GM12878 (cell line): ENCODE results near the gene TNFAIP2. TPM values are rescaled to one million over a fixed set of nuclear protein-coding genes. Genes with fewer than 3 reads are reported as not detected.

ENCODE experiments used
- EP300 ChIP-seq, 2 experiments: fragments of 150-350 bp in 1 of 2; IDR thresholded peaks; 2 replicates each; pipeline ENCODE4 v1.6.1; 2011 to 2012; ENCODE audit warnings: low read depth in 2 of 2, low read length in 2 of 2, borderline replicate concordance in 1 of 2, improper control_type of control experiment in 1 of 2, inconsistent platforms in 1 of 2; ENCODE audit not compliant: control insufficient read depth in 1 of 2
- RAD51 ChIP-seq: fragments of 450-650 bp; IDR thresholded peaks from 2 replicates; pipeline ENCODE4 v1.6.1; 2016; ENCODE audit warnings: moderate library complexity, mild to moderate bottlenecking, inconsistent platforms
- polyA plus RNA-seq, 11 experiments: library from polyadenylated mRNA; depleted of rRNA in 4 of 11; unstranded in 6 of 11; stranded (reverse) in 5 of 11; fragments of >200 nt; fragmentation: Nextera tagmentation in 4 of 11; fragmentation: Illumina TruSeq in 1 of 11; extraction: Ambion mirVana in 4 of 11; extraction: Trizol in 1 of 11; gene quantifications; 1 replicate in 1 of 11; 2 replicates in 10 of 11; pipeline versions ENCODE4 v1.2.1 to v1.2.3, GENCODE V29; 2011 to 2016; ENCODE audit warnings: inconsistent platforms in 2 of 11, missing spikeins in 2 of 11, low read depth in 1 of 11
- total RNA-seq, 4 experiments: library from RNA; depleted of rRNA in 3 of 4; stranded (reverse); fragments of >200 nt in 3 of 4; fragmentation: Illumina TruSeq in 1 of 4; extraction: Trizol in 1 of 4; gene quantifications; 2 replicates each; pipeline versions ENCODE4 v1.2.1 to v1.2.3, GENCODE V29; 2013 to 2021
- TF ChIP-seq, protein P1 (sequence below): fragments of 150-350 bp; IDR thresholded peaks from 2 replicates; pipeline ENCODE4 v1.6.1; 2016; ENCODE audit warnings: low read depth, low read length
- TF ChIP-seq, protein P2 (sequence below): fragments of 450-650 bp; formaldehyde crosslinking; IDR thresholded peaks from 2 replicates; pipeline ENCODE4 v1.4.0; 2020; ENCODE audit warnings: mild to moderate bottlenecking, moderate library complexity
- TF ChIP-seq, protein P3 (sequence below): fragments of 450-650 bp; IDR thresholded peaks from 2 replicates; pipeline ENCODE4 v1.6.1; 2018; ENCODE audit warnings: mild to moderate bottlenecking, low read depth, moderate library complexity; ENCODE audit not compliant: partially characterized antibody

The TNFAIP2 gene
- total and polyA plus RNA-seq, 10 of the 15 experiments (the other 5 are each of a cell fraction or from before 2014, with no cell fraction given) = 7.1 to 150 (median 74.5) TPM

DNA sequence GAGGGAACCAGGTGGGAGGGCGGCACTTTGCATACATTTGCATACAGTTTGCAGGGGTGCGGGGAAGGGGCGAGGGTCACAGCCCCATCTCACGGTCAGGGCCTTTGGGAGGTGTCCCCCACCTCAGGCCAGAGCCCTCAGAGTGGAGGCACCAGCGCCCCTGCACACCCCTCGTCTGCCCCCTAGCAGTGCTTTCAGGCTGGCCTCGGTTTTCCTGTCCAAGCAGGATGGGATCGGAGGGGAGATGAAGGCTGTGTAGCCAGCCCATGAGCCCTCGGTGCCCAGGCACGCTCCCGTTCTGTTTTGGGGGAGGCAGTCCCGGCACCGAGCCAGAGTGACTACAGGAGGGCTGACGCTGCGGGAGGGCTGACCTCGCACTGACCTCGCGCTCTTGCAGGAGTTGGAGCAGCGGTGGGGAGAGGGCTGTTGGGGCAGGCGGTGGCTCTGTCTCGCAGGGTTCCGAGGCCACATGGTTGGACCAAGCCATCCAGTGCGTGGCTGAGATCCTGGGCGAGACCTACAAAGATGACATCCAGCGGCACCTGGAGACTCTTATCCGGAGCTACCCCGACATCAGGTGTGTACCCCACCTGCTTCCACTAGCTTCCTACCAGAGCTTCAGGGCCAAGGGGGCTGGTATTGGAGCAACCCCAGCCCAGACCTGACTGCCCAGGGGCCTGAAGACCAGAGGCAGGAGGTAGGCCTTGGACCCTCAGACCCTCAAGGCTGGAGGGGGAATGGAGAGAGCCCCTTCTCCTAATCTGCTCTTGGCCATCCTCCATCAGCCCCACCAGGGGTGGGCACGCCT, 15.1 kb upstream of the TNFAIP2 start (continued):
- TF ChIP-seq, protein P1, sequence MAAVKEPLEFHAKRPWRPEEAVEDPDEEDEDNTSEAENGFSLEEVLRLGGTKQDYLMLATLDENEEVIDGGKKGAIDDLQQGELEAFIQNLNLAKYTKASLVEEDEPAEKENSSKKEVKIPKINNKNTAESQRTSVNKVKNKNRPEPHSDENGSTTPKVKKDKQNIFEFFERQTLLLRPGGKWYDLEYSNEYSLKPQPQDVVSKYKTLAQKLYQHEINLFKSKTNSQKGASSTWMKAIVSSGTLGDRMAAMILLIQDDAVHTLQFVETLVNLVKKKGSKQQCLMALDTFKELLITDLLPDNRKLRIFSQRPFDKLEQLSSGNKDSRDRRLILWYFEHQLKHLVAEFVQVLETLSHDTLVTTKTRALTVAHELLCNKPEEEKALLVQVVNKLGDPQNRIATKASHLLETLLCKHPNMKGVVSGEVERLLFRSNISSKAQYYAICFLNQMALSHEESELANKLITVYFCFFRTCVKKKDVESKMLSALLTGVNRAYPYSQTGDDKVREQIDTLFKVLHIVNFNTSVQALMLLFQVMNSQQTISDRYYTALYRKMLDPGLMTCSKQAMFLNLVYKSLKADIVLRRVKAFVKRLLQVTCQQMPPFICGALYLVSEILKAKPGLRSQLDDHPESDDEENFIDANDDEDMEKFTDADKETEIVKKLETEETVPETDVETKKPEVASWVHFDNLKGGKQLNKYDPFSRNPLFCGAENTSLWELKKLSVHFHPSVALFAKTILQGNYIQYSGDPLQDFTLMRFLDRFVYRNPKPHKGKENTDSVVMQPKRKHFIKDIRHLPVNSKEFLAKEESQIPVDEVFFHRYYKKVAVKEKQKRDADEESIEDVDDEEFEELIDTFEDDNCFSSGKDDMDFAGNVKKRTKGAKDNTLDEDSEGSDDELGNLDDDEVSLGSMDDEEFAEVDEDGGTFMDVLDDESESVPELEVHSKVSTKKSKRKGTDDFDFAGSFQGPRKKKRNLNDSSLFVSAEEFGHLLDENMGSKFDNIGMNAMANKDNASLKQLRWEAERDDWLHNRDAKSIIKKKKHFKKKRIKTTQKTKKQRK = no peak
- TF ChIP-seq RAD51 (no peak), EP300 (IDR thresholded peaks at IDR 0.05; ENCODE audit: borderline replicate concordance in 1 of 2, control insufficient read depth in 1 of 2, low read depth in 2 of 2, low read length in 2 of 2) (no peak)
- TF ChIP-seq, protein P2, sequence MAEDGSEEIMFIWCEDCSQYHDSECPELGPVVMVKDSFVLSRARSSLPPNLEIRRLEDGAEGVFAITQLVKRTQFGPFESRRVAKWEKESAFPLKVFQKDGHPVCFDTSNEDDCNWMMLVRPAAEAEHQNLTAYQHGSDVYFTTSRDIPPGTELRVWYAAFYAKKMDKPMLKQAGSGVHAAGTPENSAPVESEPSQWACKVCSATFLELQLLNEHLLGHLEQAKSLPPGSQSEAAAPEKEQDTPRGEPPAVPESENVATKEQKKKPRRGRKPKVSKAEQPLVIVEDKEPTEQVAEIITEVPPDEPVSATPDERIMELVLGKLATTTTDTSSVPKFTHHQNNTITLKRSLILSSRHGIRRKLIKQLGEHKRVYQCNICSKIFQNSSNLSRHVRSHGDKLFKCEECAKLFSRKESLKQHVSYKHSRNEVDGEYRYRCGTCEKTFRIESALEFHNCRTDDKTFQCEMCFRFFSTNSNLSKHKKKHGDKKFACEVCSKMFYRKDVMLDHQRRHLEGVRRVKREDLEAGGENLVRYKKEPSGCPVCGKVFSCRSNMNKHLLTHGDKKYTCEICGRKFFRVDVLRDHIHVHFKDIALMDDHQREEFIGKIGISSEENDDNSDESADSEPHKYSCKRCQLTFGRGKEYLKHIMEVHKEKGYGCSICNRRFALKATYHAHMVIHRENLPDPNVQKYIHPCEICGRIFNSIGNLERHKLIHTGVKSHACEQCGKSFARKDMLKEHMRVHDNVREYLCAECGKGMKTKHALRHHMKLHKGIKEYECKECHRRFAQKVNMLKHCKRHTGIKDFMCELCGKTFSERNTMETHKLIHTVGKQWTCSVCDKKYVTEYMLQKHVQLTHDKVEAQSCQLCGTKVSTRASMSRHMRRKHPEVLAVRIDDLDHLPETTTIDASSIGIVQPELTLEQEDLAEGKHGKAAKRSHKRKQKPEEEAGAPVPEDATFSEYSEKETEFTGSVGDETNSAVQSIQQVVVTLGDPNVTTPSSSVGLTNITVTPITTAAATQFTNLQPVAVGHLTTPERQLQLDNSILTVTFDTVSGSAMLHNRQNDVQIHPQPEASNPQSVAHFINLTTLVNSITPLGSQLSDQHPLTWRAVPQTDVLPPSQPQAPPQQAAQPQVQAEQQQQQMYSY = no peak
- TF ChIP-seq, protein P3, sequence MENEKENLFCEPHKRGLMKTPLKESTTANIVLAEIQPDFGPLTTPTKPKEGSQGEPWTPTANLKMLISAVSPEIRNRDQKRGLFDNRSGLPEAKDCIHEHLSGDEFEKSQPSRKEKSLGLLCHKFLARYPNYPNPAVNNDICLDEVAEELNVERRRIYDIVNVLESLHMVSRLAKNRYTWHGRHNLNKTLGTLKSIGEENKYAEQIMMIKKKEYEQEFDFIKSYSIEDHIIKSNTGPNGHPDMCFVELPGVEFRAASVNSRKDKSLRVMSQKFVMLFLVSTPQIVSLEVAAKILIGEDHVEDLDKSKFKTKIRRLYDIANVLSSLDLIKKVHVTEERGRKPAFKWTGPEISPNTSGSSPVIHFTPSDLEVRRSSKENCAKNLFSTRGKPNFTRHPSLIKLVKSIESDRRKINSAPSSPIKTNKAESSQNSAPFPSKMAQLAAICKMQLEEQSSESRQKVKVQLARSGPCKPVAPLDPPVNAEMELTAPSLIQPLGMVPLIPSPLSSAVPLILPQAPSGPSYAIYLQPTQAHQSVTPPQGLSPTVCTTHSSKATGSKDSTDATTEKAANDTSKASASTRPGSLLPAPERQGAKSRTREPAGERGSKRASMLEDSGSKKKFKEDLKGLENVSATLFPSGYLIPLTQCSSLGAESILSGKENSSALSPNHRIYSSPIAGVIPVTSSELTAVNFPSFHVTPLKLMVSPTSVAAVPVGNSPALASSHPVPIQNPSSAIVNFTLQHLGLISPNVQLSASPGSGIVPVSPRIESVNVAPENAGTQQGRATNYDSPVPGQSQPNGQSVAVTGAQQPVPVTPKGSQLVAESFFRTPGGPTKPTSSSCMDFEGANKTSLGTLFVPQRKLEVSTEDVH = no peak
